Loucy (cell line): ENCODE measurements around the gene AGRN.

ENCODE experiments used
- H2AFZ ChIP-seq: fragments of 200-600 bp; sonication (generic); 2 replicates; pipeline ENCODE4 v1.6.0; 2016; ENCODE audit warnings: antibody characterized with exemption, mild to moderate bottlenecking, low read length, moderate library complexity
- H3F3A ChIP-seq: fragments of 200-600 bp; 2 replicates; pipeline ENCODE4 v1.6.0; 2016; ENCODE audit warnings: antibody characterized with exemption, low read depth, mild to moderate bottlenecking
- H3K27me3 ChIP-seq: fragments of 200-600 bp; sonication (generic); 2 replicates; pipeline ENCODE4 v1.6.1; 2014; ENCODE audit warnings: low read length, mild to moderate bottlenecking; ENCODE audit not compliant: insufficient read depth, poor library complexity, severe bottlenecking
- H3K36me3 ChIP-seq: fragments of 200-600 bp; sonication (generic); 2 replicates; pipeline ENCODE4 v1.6.1; 2016; ENCODE audit warnings: low read length; ENCODE audit not compliant: insufficient read depth
- H3K4me1 ChIP-seq: fragments of 200-600 bp; sonication (generic); 2 replicates; pipeline ENCODE4 v1.5.1; 2014; ENCODE audit warnings: low read length, mild to moderate bottlenecking; ENCODE audit not compliant: insufficient read depth, poor library complexity, severe bottlenecking
- H3K4me2 ChIP-seq: fragments of 200-600 bp; sonication (generic); 2 replicates; pipeline ENCODE4 v1.6.0; 2014; ENCODE audit warnings: antibody characterized with exemption, low read length, low read depth, mild to moderate bottlenecking; ENCODE audit not compliant: poor library complexity, severe bottlenecking
- H3K4me3 ChIP-seq: fragments of 200-600 bp; sonication (generic); 2 replicates; pipeline ENCODE4 v1.5.1; 2014; ENCODE audit warnings: low read length, mild to moderate bottlenecking, mixed read lengths; ENCODE audit not compliant: poor library complexity, severe bottlenecking
- H3K79me2 ChIP-seq: fragments of 200-600 bp; sonication (generic); 2 replicates; pipeline ENCODE4 v1.6.1; 2014; ENCODE audit warnings: low read length; ENCODE audit not compliant: insufficient read depth
- H3K9ac ChIP-seq: fragments of 200-600 bp; sonication (generic); 2 replicates; pipeline ENCODE4 v1.6.0; 2014; ENCODE audit warnings: mild to moderate bottlenecking, low read depth, low read length, moderate library complexity; ENCODE audit not compliant: poor library complexity, severe bottlenecking
- H3K9me2 ChIP-seq: fragments of 200-600 bp; sonication (generic); replicated peaks from 2 replicates; pipeline ENCODE4 v1.6.1; 2016; ENCODE audit warnings: low read depth, low read length, mixed read lengths
- H3K9me3 ChIP-seq: fragments of 200-600 bp; sonication (generic); 2 replicates; pipeline ENCODE4 v1.6.1; 2014; ENCODE audit warnings: mild to moderate bottlenecking, antibody characterized with exemption, low read length, low read depth; ENCODE audit not compliant: insufficient read depth
- H4K20me1 ChIP-seq: fragments of 200-600 bp; sonication (generic); 2 replicates; pipeline ENCODE4 v1.6.0; 2014; ENCODE audit warnings: antibody characterized with exemption, low read length, mild to moderate bottlenecking; ENCODE audit not compliant: insufficient read depth, poor library complexity, severe bottlenecking
- CTCF ChIP-seq: fragments of 200-600 bp; sonication (generic); conservative IDR thresholded peaks from 2 replicates; pipeline ENCODE4 v1.5.1; 2014; ENCODE audit warnings: mild to moderate bottlenecking, antibody characterized with exemption, low read length
- EZH2phosphoT487 ChIP-seq: fragments of 200-600 bp; IDR thresholded peaks from 2 replicates; pipeline ENCODE4 v1.6.1; 2018; ENCODE audit warnings: antibody characterized with exemption, mild to moderate bottlenecking, moderate library complexity, borderline replicate concordance

AGRN gene

GRCh38 chr1:1031659-1032235 is 11.8 kb downstream of the AGRN start:
- Histone ChIP-seq H3K9me2 (no peaks in the 10 kb centered on the region), H3K4me1 (no peaks in the 10 kb centered on the region), H3K9me3 (no peaks in the 10 kb centered on the region), H2AFZ (no peak overlapping the region), H3K4me2 (no peak overlapping the region), H3K36me3 (no peaks in the 10 kb centered on the region), H3K27me3 (no peaks in the 10 kb centered on the region), H3F3A (no peaks in the 10 kb centered on the region), H3K9ac (no peak overlapping the region), H3K79me2 (no peaks in the 10 kb centered on the region), H4K20me1 (no peaks in the 10 kb centered on the region), H3K4me3 (no peak overlapping the region)
- no peak for TF ChIP-seq CTCF
- no peak for TF ChIP-seq EZH2phosphoT487

GRCh38 chr1:1032424-1032823 is 12.5 kb downstream of the AGRN start:
- no peaks in the 10 kb centered on the region for H3K27me3 ChIP-seq
- H4K20me1 ChIP-seq, result no peaks in the 10 kb centered on the region
- H3F3A ChIP-seq, result no peaks in the 10 kb centered on the region
- H3K79me2 ChIP-seq, result no peaks in the 10 kb centered on the region
- H3K9me3 ChIP-seq, result no peaks in the 10 kb centered on the region
- H2AFZ ChIP-seq, result no peak overlapping the region
- TF ChIP-seq CTCF, result no peak
- no peak for TF ChIP-seq EZH2phosphoT487
- no peak overlapping the region for H3K9ac ChIP-seq
- H3K4me3 ChIP-seq, result peak overlapping the region; percentile 58
- no peaks in the 10 kb centered on the region for H3K36me3 ChIP-seq
- no peaks in the 10 kb centered on the region for H3K9me2 ChIP-seq
- H3K4me2 ChIP-seq, result no peak overlapping the region
- no peaks in the 10 kb centered on the region for H3K4me1 ChIP-seq

GRCh38 chr1:1033009-1033587 is 13.2 kb downstream of the AGRN start:
- Histone ChIP-seq H3F3A (no peaks in the 10 kb centered on the region), H3K4me1 (no peaks in the 10 kb centered on the region), H2AFZ (no peak overlapping the region), H4K20me1 (no peaks in the 10 kb centered on the region), H3K4me3 (peak overlapping the region; percentile 58), H3K9ac (no peak overlapping the region), H3K36me3 (no peaks in the 10 kb centered on the region), H3K9me2 (no peaks in the 10 kb centered on the region), H3K4me2 (peak overlapping the region; percentile 38), H3K9me3 (no peaks in the 10 kb centered on the region), H3K79me2 (no peaks in the 10 kb centered on the region), H3K27me3 (no peaks in the 10 kb centered on the region)
- no peak for TF ChIP-seq EZH2phosphoT487
- TF ChIP-seq CTCF, result peak; percentile 71
